ENCODE measurements around the gene COX7A2L. TPM values are rescaled to one million over a fixed set of nuclear protein-coding genes. Genes with fewer than 3 reads are reported as not detected.

Gene COX7A2L
- total and polyA plus RNA-seq, 2 experiments from 2014 or later = 112 to 149 TPM

DNA sequence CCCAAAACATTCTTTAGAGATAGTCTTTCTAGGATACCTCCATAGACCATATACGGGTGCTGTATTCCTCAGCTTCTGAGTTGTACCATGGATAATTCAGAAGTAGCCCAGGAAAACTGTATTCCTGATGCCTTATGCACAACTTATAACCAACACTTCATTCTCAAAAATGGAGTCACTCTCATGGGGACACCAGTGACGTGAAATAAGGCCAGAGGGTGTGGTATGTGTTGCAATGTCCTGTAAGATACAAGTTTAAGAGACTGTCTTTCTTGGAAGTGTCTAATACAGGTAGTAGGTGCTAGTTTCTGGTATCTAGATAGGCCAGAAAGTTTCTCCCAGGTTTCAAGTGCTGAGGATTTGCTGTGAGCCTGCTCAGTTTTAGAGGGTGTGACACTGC, 36.1 kb downstream of the COX7A2L start:
- no peaks in the 10 kb centered on the region for H3F3A ChIP-seq (replicated peaks; ENCODE audit: low read depth)
- no peaks in the 10 kb centered on the region for H3K79me2 ChIP-seq (replicated peaks; ENCODE audit: insufficient read depth)
- H3K9me2 ChIP-seq (ENCODE audit: insufficient read depth) = no peaks in the 10 kb centered on the region
- no peak overlapping the region for H3K27ac ChIP-seq (ENCODE audit: low read depth)
- no peak overlapping the region for H2AFZ ChIP-seq
- H3K4me2 ChIP-seq = no peak overlapping the region
- DNase-seq (ENCODE audit: low spot score) (no peak), ATAC-seq (no peak)
- Mint-ChIP-seq H3K27ac (no peak overlapping the region), H3K4me3 (no peak overlapping the region), H3K9me3 (no peaks in the 10 kb centered on the region), H3K36me3 (ENCODE audit: low read depth) (peaks cover 36% of the 10 kb centered on the region), H3K4me1 (no peaks in the 10 kb centered on the region), H3K27me3 (ENCODE audit: insufficient read depth, low read depth, poor library complexity) (no peaks in the 10 kb centered on the region)
- H3K4me3 ChIP-seq = no peak overlapping the region
- no peaks in the 10 kb centered on the region for H4K20me1 ChIP-seq (replicated peaks; ENCODE audit: insufficient read depth)
- no peak for TF ChIP-seq NANOG (IDR thresholded peaks at IDR 0.05; ENCODE audit: borderline replicate concordance)
- TF ChIP-seq STAT1 (IDR thresholded peaks at IDR 0.05; ENCODE audit: unreplicated experiment) = no peak
- no peak for TF ChIP-seq ZNF331 (CRISPR knock-in tag; IDR thresholded peaks at IDR 0.05; ENCODE audit: low read depth)
- no peak for TF ChIP-seq POLR2AphosphoS5 (IDR thresholded peaks at IDR 0.05; ENCODE audit: low read depth)
- TF ChIP-seq, protein P1, sequence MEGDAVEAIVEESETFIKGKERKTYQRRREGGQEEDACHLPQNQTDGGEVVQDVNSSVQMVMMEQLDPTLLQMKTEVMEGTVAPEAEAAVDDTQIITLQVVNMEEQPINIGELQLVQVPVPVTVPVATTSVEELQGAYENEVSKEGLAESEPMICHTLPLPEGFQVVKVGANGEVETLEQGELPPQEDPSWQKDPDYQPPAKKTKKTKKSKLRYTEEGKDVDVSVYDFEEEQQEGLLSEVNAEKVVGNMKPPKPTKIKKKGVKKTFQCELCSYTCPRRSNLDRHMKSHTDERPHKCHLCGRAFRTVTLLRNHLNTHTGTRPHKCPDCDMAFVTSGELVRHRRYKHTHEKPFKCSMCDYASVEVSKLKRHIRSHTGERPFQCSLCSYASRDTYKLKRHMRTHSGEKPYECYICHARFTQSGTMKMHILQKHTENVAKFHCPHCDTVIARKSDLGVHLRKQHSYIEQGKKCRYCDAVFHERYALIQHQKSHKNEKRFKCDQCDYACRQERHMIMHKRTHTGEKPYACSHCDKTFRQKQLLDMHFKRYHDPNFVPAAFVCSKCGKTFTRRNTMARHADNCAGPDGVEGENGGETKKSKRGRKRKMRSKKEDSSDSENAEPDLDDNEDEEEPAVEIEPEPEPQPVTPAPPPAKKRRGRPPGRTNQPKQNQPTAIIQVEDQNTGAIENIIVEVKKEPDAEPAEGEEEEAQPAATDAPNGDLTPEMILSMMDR (conservative IDR thresholded peaks at IDR 0.05; ENCODE audit: low read depth in 2 of 2) = no peak
- TF ChIP-seq, protein P2, sequence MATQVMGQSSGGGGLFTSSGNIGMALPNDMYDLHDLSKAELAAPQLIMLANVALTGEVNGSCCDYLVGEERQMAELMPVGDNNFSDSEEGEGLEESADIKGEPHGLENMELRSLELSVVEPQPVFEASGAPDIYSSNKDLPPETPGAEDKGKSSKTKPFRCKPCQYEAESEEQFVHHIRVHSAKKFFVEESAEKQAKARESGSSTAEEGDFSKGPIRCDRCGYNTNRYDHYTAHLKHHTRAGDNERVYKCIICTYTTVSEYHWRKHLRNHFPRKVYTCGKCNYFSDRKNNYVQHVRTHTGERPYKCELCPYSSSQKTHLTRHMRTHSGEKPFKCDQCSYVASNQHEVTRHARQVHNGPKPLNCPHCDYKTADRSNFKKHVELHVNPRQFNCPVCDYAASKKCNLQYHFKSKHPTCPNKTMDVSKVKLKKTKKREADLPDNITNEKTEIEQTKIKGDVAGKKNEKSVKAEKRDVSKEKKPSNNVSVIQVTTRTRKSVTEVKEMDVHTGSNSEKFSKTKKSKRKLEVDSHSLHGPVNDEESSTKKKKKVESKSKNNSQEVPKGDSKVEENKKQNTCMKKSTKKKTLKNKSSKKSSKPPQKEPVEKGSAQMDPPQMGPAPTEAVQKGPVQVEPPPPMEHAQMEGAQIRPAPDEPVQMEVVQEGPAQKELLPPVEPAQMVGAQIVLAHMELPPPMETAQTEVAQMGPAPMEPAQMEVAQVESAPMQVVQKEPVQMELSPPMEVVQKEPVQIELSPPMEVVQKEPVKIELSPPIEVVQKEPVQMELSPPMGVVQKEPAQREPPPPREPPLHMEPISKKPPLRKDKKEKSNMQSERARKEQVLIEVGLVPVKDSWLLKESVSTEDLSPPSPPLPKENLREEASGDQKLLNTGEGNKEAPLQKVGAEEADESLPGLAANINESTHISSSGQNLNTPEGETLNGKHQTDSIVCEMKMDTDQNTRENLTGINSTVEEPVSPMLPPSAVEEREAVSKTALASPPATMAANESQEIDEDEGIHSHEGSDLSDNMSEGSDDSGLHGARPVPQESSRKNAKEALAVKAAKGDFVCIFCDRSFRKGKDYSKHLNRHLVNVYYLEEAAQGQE (IDR thresholded peaks at IDR 0.05; ENCODE audit: unreplicated experiment) = no peak
- TF ChIP-seq, protein P3, sequence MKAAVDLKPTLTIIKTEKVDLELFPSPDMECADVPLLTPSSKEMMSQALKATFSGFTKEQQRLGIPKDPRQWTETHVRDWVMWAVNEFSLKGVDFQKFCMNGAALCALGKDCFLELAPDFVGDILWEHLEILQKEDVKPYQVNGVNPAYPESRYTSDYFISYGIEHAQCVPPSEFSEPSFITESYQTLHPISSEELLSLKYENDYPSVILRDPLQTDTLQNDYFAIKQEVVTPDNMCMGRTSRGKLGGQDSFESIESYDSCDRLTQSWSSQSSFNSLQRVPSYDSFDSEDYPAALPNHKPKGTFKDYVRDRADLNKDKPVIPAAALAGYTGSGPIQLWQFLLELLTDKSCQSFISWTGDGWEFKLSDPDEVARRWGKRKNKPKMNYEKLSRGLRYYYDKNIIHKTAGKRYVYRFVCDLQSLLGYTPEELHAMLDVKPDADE (IDR thresholded peaks at IDR 0.05) = no peak
- TF ChIP-seq JUNB (IDR thresholded peaks at IDR 0.05; ENCODE audit: unreplicated experiment) = no peak
- TF ChIP-seq, protein P4, sequence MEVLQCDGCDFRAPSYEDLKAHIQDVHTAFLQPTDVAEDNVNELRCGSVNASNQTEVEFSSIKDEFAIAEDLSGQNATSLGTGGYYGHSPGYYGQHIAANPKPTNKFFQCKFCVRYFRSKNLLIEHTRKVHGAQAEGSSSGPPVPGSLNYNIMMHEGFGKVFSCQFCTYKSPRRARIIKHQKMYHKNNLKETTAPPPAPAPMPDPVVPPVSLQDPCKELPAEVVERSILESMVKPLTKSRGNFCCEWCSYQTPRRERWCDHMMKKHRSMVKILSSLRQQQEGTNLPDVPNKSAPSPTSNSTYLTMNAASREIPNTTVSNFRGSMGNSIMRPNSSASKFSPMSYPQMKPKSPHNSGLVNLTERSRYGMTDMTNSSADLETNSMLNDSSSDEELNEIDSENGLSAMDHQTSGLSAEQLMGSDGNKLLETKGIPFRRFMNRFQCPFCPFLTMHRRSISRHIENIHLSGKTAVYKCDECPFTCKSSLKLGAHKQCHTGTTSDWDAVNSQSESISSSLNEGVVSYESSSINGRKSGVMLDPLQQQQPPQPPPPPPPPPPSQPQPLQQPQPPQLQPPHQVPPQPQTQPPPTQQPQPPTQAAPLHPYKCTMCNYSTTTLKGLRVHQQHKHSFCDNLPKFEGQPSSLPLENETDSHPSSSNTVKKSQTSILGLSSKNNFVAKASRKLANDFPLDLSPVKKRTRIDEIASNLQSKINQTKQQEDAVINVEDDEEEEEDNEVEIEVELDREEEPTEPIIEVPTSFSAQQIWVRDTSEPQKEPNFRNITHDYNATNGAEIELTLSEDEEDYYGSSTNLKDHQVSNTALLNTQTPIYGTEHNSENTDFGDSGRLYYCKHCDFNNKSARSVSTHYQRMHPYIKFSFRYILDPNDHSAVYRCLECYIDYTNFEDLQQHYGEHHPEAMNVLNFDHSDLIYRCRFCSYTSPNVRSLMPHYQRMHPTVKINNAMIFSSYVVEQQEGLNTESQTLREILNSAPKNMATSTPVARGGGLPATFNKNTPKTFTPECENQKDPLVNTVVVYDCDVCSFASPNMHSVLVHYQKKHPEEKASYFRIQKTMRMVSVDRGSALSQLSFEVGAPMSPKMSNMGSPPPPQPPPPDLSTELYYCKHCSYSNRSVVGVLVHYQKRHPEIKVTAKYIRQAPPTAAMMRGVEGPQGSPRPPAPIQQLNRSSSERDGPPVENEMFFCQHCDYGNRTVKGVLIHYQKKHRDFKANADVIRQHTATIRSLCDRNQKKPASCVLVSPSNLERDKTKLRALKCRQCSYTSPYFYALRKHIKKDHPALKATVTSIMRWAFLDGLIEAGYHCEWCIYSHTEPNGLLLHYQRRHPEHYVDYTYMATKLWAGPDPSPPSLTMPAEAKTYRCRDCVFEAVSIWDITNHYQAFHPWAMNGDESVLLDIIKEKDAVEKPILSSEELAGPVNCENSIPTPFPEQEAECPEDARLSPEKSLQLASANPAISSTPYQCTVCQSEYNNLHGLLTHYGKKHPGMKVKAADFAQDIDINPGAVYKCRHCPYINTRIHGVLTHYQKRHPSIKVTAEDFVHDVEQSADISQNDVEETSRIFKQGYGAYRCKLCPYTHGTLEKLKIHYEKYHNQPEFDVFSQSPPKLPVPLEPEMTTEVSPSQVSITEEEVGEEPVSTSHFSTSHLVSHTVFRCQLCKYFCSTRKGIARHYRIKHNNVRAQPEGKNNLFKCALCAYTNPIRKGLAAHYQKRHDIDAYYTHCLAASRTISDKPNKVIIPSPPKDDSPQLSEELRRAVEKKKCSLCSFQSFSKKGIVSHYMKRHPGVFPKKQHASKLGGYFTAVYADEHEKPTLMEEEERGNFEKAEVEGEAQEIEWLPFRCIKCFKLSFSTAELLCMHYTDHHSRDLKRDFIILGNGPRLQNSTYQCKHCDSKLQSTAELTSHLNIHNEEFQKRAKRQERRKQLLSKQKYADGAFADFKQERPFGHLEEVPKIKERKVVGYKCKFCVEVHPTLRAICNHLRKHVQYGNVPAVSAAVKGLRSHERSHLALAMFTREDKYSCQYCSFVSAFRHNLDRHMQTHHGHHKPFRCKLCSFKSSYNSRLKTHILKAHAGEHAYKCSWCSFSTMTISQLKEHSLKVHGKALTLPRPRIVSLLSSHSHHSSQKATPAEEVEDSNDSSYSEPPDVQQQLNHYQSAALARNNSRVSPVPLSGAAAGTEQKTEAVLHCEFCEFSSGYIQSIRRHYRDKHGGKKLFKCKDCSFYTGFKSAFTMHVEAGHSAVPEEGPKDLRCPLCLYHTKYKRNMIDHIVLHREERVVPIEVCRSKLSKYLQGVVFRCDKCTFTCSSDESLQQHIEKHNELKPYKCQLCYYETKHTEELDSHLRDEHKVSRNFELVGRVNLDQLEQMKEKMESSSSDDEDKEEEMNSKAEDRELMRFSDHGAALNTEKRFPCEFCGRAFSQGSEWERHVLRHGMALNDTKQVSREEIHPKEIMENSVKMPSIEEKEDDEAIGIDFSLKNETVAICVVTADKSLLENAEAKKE (CRISPR knock-in tag; IDR thresholded peaks at IDR 0.05) = no peak
- no peak for TF ChIP-seq ZNF114 (CRISPR knock-in tag; IDR thresholded peaks at IDR 0.05)
- TF ChIP-seq CREB1 (CRISPR knock-in tag; IDR thresholded peaks at IDR 0.05; ENCODE audit: low read depth) = no peak
- TF ChIP-seq EZH2 (IDR thresholded peaks at IDR 0.05; ENCODE audit: low read depth, unreplicated experiment) = no peak
- TF ChIP-seq EZH2phosphoT487 (IDR thresholded peaks at IDR 0.05; ENCODE audit: unreplicated experiment) = no peak
- no peaks in the 10 kb centered on the region for H3K4me1 ChIP-seq (ENCODE audit: insufficient read depth)
- H3K27me3 ChIP-seq (ENCODE audit: insufficient read depth) = no peaks in the 10 kb centered on the region
- peaks cover 19% of the 10 kb centered on the region for H3K36me3 ChIP-seq (ENCODE audit: insufficient read depth)
